ENCODE data around the gene SPECC1. TPM values are rescaled to one million over a fixed set of nuclear protein-coding genes. Genes with fewer than 3 reads are reported as not detected.

SPECC1 gene
- polyA plus RNA-seq, 3 donors, result 36.0 to 58.4 (median 50.5) TPM

- DNase-seq, result peak; percentile 61 to 74 (median 66)
- H3K4me2 ChIP-seq (replicated peaks; ENCODE audit: extremely low read depth, low read length, poor library complexity, severe bottlenecking), result peak overlapping the region; percentile 100
- Mint-ChIP-seq H3K4me1 (peaks cover 86% of the 10 kb centered on the region), H3K36me3 (peaks cover 3 to 12% of the 10 kb centered on the region in 2 donors), H3K4me3 (peak overlapping the region; percentile 89 to 94), H3K9me3 (no peaks in the 10 kb centered on the region), H3K27me3 (ENCODE audit: low read depth in 3 of 3) (no peaks in the 10 kb centered on the region), H3K27ac (peak overlapping the region; percentile 91 to 96 (median 94))
- H3K27ac ChIP-seq (ENCODE audit: low read depth in 1 of 2, low read length in 2 of 2), result peak overlapping the region; percentile 72 to 85
- WGBS (ENCODE audit: insufficient coverage), result 0% methylated on average over 9 of the region's 14 CpGs
- TF ChIP-seq CTCF (IDR thresholded peaks at IDR 0.05), result no peak
- intact Hi-C loops (cut with micrococcal nuclease), result loop anchor here in 1 of 2 donors (5.0 kb wide), 2 partner anchors 41 to 66 kb away; partner anchors contain the start of gene SPECC1
- H4K20me1 ChIP-seq (ENCODE audit: insufficient read depth, low read length), result peaks cover 27% of the 10 kb centered on the region
- peaks cover 58 to 78% of the 10 kb centered on the region in 2 donors for H3K4me1 ChIP-seq (ENCODE audit: control insufficient read depth in 1 of 2, insufficient read depth in 2 of 2, low read length in 2 of 2)
- H2AFZ ChIP-seq (ENCODE audit: insufficient read depth, low read depth, low read length, poor library complexity, severe bottlenecking), result peak overlapping the region; percentile 60
- no peaks in the 10 kb centered on the region for H3K36me3 ChIP-seq (replicated peaks in 1 of 2; ENCODE audit: control insufficient read depth in 1 of 2, insufficient read depth in 2 of 2, low read length in 2 of 2)
- no peaks in the 10 kb centered on the region for H3K9me3 ChIP-seq (replicated peaks in 1 of 2; ENCODE audit: control insufficient read depth in 1 of 2, insufficient read depth in 1 of 2, low read length in 2 of 2)
- H3K27me3 ChIP-seq (ENCODE audit: control insufficient read depth in 2 of 2, insufficient read depth in 2 of 2, low read length in 2 of 2), result no peaks in the 10 kb centered on the region
- peaks cover 67% of the 10 kb centered on the region for H3K79me2 ChIP-seq (ENCODE audit: insufficient read depth, low read length)
- peak overlapping the region; percentile 56 for H3K9ac ChIP-seq (ENCODE audit: insufficient read depth, low read length, poor library complexity, severe bottlenecking)
- H3K4me3 ChIP-seq (replicated peaks in 1 of 3; ENCODE audit: low read depth in 2 of 3, low read length in 3 of 3), result peak overlapping the region; percentile 58 to 100 (median 96)
Measured at GRCh38 chr17:20073055-20073979, 64.2 kb downstream of the SPECC1 start.

GRCh38 chr17:20074001-20074400 lies 64.8 kb downstream of the SPECC1 start:
- no peak for TF ChIP-seq CTCF (IDR thresholded peaks at IDR 0.05)
- peak overlapping the region; percentile 89 to 94 for H3K4me3 Mint-ChIP-seq

More at GRCh38 chr17:20074001-20074400, 64.8 kb downstream of the SPECC1 start:
- Mint-ChIP-seq H3K9me3 (no peaks in the 10 kb centered on the region), H3K27me3 (ENCODE audit: low read depth in 3 of 3) (no peaks in the 10 kb centered on the region), H3K36me3 (peaks cover 6 to 16% of the 10 kb centered on the region in 2 donors), H3K4me1 (peaks cover 82% of the 10 kb centered on the region), H3K27ac (peak overlapping the region; percentile 91 to 96 (median 94))
- Histone ChIP-seq H4K20me1 (ENCODE audit: insufficient read depth, low read length) (peaks cover 33% of the 10 kb centered on the region), H3K9me3 (replicated peaks in 1 of 2; ENCODE audit: control insufficient read depth in 1 of 2, insufficient read depth in 1 of 2, low read length in 2 of 2) (no peaks in the 10 kb centered on the region), H3K36me3 (replicated peaks in 1 of 2; ENCODE audit: control insufficient read depth in 1 of 2, insufficient read depth in 2 of 2, low read length in 2 of 2) (peaks cover 0 to 2% of the 10 kb centered on the region in 2 donors), H3K9ac (ENCODE audit: insufficient read depth, low read length, poor library complexity, severe bottlenecking) (peak overlapping the region; percentile 56), H3K79me2 (ENCODE audit: insufficient read depth, low read length) (peaks cover 74% of the 10 kb centered on the region), H3K27me3 (ENCODE audit: control insufficient read depth in 2 of 2, insufficient read depth in 2 of 2, low read length in 2 of 2) (no peaks in the 10 kb centered on the region), H3K27ac (ENCODE audit: low read depth in 1 of 2, low read length in 2 of 2) (peak overlapping the region; percentile 40 to 85), H3K4me1 (ENCODE audit: control insufficient read depth in 1 of 2, insufficient read depth in 2 of 2, low read length in 2 of 2) (peaks cover 52 to 72% of the 10 kb centered on the region in 2 donors), H2AFZ (ENCODE audit: insufficient read depth, low read depth, low read length, poor library complexity, severe bottlenecking) (peak overlapping the region; percentile 60), H3K4me2 (replicated peaks; ENCODE audit: extremely low read depth, low read length, poor library complexity, severe bottlenecking) (peak overlapping the region; percentile 100), H3K4me3 (replicated peaks in 1 of 3; ENCODE audit: low read depth in 2 of 3, low read length in 3 of 3) (peak overlapping the region; percentile 58 to 100 (median 96))
- no peak for DNase-seq
- WGBS (ENCODE audit: insufficient coverage), result 0% methylated on average over 3 of the region's 7 CpGs
- intact Hi-C loops (cut with micrococcal nuclease), result loop anchor here in 1 of 2 donors (5.0 kb wide), 2 partner anchors 42 to 67 kb away; partner anchors contain the start of gene SPECC1
